ENCODE results near the gene ATP5ME. TPM values are rescaled to one million over a fixed set of nuclear protein-coding genes. Genes with fewer than 3 reads are reported as not detected.

The ATP5ME gene
- total RNA-seq, 1 donor: 72.5 TPM

DNA sequence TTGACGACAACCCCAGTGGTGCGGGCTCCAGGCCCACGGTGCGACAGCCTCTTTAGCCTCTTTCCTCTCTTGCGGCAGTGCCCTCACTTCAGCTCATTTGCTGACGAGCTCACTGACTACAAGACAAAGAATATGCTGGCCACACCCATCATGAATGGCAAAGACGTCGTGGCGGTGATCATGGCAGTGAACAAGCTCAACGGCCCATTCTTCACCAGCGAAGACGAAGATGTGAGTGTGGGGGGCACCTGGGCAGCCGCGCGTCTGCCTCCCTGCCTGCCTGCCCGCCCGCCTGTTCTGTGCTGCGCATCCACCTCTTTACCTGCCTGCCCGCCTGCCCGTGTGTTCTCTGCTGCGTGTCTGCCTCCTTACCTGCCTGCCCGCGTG lies 39.5 kb downstream of the ATP5ME start:
- TF ChIP-seq CTCF (IDR thresholded peaks at IDR 0.05; ENCODE audit: insufficient read depth, low read depth, low read length): no peak
- no peak overlapping the region for H3K4me3 ChIP-seq (ENCODE audit: low read depth, low read length)
- DNase-seq (ENCODE audit: low read depth): no peak

- no peak for DNase-seq (ENCODE audit: low read depth)
- no peak overlapping the region for H3K4me3 ChIP-seq (ENCODE audit: low read depth, low read length)
- TF ChIP-seq CTCF (IDR thresholded peaks at IDR 0.05; ENCODE audit: insufficient read depth, low read depth, low read length): no peak
Observed at GRCh38 chr4:633976-634598, 40.0 kb downstream of the ATP5ME start.

- H3K4me3 ChIP-seq (ENCODE audit: low read depth, low read length): no peak overlapping the region
- no peak for DNase-seq (ENCODE audit: low read depth)
Observed at GRCh38 chr4:633406-633805, 40.7 kb downstream of the ATP5ME start.

GRCh38 chr4:632926-633325 lies 41.1 kb downstream of the ATP5ME start:
- DNase-seq (ENCODE audit: low read depth): no peak
- no peak for TF ChIP-seq CTCF (IDR thresholded peaks at IDR 0.05; ENCODE audit: insufficient read depth, low read depth, low read length)
- H3K4me3 ChIP-seq (ENCODE audit: low read depth, low read length): no peak overlapping the region

More at GRCh38 chr4:633406-633805, 40.7 kb downstream of the ATP5ME start:
- TF ChIP-seq CTCF (IDR thresholded peaks at IDR 0.05; ENCODE audit: insufficient read depth, low read depth, low read length): no peak

- no peak for DNase-seq (ENCODE audit: low read depth)
- TF ChIP-seq CTCF (IDR thresholded peaks at IDR 0.05; ENCODE audit: insufficient read depth, low read depth, low read length): no peak
- no peak overlapping the region for H3K4me3 ChIP-seq (ENCODE audit: low read depth, low read length)
Observed at GRCh38 chr4:632196-632790, 41.8 kb downstream of the ATP5ME start.

DNA sequence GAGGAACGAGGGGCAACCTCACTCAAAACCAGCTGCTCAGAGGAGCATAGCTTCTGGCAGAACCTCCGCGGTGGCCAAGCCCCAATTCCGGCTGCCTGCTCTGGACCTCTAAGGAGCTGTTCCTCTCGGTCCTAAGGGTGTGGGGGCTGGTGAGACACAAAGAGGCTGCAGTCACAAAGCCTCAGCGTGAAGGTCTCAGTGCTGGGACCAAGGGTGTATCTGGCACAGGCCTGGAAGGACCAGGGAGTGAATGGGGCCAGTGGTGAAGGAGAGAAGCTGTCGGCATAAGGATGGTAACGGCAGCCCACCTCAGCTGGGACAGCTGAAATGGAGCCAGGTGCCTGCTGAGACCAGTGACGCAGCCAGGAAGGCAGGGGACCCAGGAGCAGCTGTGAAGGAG lies 43.4 kb downstream of the ATP5ME start:
- no peak overlapping the region for H3K4me3 ChIP-seq (ENCODE audit: low read depth, low read length)
- no peak for DNase-seq (ENCODE audit: low read depth)
- TF ChIP-seq CTCF (IDR thresholded peaks at IDR 0.05; ENCODE audit: insufficient read depth, low read depth, low read length): no peak

Data from fibroblast of villous mesenchyme (primary cell).